Breast epithelium (tissue), 4 donors: ENCODE measurements around the gene MICAL2. TPM values are rescaled to one million over a fixed set of nuclear protein-coding genes. Genes with fewer than 3 reads are reported as not detected.

ENCODE experiments used
- DNase-seq, 2 donors: peaks; one replicate each; pipeline ENCODE4 v3.0.0-alpha.2; 2019; ENCODE audit warnings: low spot score in 2 of 2
- H3K27ac ChIP-seq, 2 donors: fragments of 200-600 bp; sonication (generic) in 1 of 2; one replicate each; pipeline ENCODE4 v1.5.1; 2016 to 2019; ENCODE audit warnings: mild to moderate bottlenecking in 1 of 2
- H3K27me3 ChIP-seq, 2 donors: fragments of 200-600 bp; sonication (generic) in 1 of 2; one replicate each; pipeline versions ENCODE4 v1.5.1 to v1.6.0; 2017 to 2019; ENCODE audit warnings: control low read depth in 1 of 2, mild to moderate bottlenecking in 1 of 2
- H3K36me3 ChIP-seq: fragments of 200-600 bp; one replicate; pipeline ENCODE4 v1.5.1; 2019
- H3K4me1 ChIP-seq, 2 donors: fragments of 200-600 bp; sonication (generic); one replicate each; pipeline ENCODE4 v1.5.1; 2016 to 2019; ENCODE audit warnings: control low read depth in 1 of 2
- H3K4me3 ChIP-seq, 3 donors: fragments of 200-600 bp; sonication (generic); 1 replicate in 2 of 3; 2 replicates in 1 of 3; pipeline ENCODE4 v1.5.1; 2016 to 2019; ENCODE audit warnings: mild to moderate bottlenecking in 3 of 3, moderate library complexity in 2 of 3
- H3K9me3 ChIP-seq, 2 donors: fragments of 200-600 bp; sonication (generic) in 1 of 2; one replicate each; pipeline ENCODE4 v1.5.1; 2016 to 2019; ENCODE audit warnings: control low read depth in 1 of 2
- CTCF ChIP-seq, 3 donors: fragments of 450-650 bp; IDR thresholded peaks; one replicate each; pipeline ENCODE4 v1.5.1; 2016 to 2017; ENCODE audit warnings: antibody characterized with exemption in 3 of 3, mild to moderate bottlenecking in 3 of 3, moderate library complexity in 3 of 3
- POLR2A ChIP-seq: fragments of 450-650 bp; IDR thresholded peaks from one replicate; pipeline ENCODE4 v1.6.1; 2016; ENCODE audit warnings: antibody characterized with exemption, mild to moderate bottlenecking, moderate library complexity
- POLR2AphosphoS5 ChIP-seq, 3 donors: sonication (generic); formaldehyde crosslinking; IDR thresholded peaks; one replicate each; pipeline ENCODE4 v1.6.1; 2017; ENCODE audit warnings: antibody characterized with exemption in 3 of 3
- intact Hi-C: fragments of 100-400 bp; cut with DNase I; formaldehyde crosslinking; loops from one replicate; pipeline ENCODE4 v1.15.1; 2023; ENCODE audit warnings: low total_unique reads
- total RNA-seq, 3 donors: library from RNA; depleted of rRNA; stranded (reverse); fragments of >200 nt; gene quantifications; one replicate each; pipeline ENCODE4 v1.1.0, GENCODE V29; 2016

Gene MICAL2
- total RNA-seq, 3 donors from 2014 or later = 30.9 to 52.4 (median 38.6) TPM

GRCh38 chr11:12173111-12173510 is 62.7 kb downstream of the MICAL2 start:
- no peak for DNase-seq
- Histone ChIP-seq H3K27me3 (no peaks in the 10 kb centered on the region), H3K4me3 (no peak overlapping the region), H3K36me3 (no peaks in the 10 kb centered on the region), H3K4me1 (no peaks in the 10 kb centered on the region), H3K9me3 (no peaks in the 10 kb centered on the region), H3K27ac (no peak overlapping the region)
- intact Hi-C loops = no loop called here
- TF ChIP-seq POLR2A = no peak
- no peak for TF ChIP-seq POLR2AphosphoS5 (IDR thresholded peaks at IDR 0.05)
- TF ChIP-seq CTCF (IDR thresholded peaks at IDR 0.05) = no peak

GRCh38 chr11:12174128-12174476 is 63.7 kb downstream of the MICAL2 start:
- intact Hi-C loops = no loop called here
- Histone ChIP-seq H3K4me1 (no peaks in the 10 kb centered on the region), H3K36me3 (no peaks in the 10 kb centered on the region), H3K9me3 (no peaks in the 10 kb centered on the region), H3K4me3 (no peak overlapping the region), H3K27ac (no peak overlapping the region), H3K27me3 (no peaks in the 10 kb centered on the region)
- DNase-seq = no peak
- TF ChIP-seq POLR2A = no peak
- TF ChIP-seq POLR2AphosphoS5 (IDR thresholded peaks at IDR 0.05) = no peak
- TF ChIP-seq CTCF (IDR thresholded peaks at IDR 0.05) = no peak

- no peak for TF ChIP-seq POLR2AphosphoS5 (IDR thresholded peaks at IDR 0.05)
- no peak overlapping the region for H3K4me3 ChIP-seq
- H3K9me3 ChIP-seq = no peaks in the 10 kb centered on the region
- H3K27ac ChIP-seq = no peak overlapping the region
- DNase-seq = no peak
- H3K27me3 ChIP-seq = no peaks in the 10 kb centered on the region
- H3K4me1 ChIP-seq = no peaks in the 10 kb centered on the region
- H3K36me3 ChIP-seq = no peaks in the 10 kb centered on the region
- intact Hi-C loops = no loop called here
Observed at GRCh38 chr11:12174477-12175143, 64.2 kb downstream of the MICAL2 start.

- Histone ChIP-seq H3K4me3 (no peak overlapping the region), H3K4me1 (no peaks in the 10 kb centered on the region), H3K27ac (no peak overlapping the region), H3K36me3 (no peaks in the 10 kb centered on the region), H3K27me3 (no peaks in the 10 kb centered on the region), H3K9me3 (no peaks in the 10 kb centered on the region)
- no peak for DNase-seq
- intact Hi-C loops = no loop called here
- TF ChIP-seq CTCF (IDR thresholded peaks at IDR 0.05) (no peak), POLR2A (no peak), POLR2AphosphoS5 (IDR thresholded peaks at IDR 0.05) (no peak)
Observed at GRCh38 chr11:12175694-12176241, 65.4 kb downstream of the MICAL2 start.

GRCh38 chr11:12176410-12176809 is 66.0 kb downstream of the MICAL2 start:
- Histone ChIP-seq H3K9me3 (no peaks in the 10 kb centered on the region), H3K27ac (no peak overlapping the region), H3K4me3 (no peak overlapping the region), H3K4me1 (no peaks in the 10 kb centered on the region), H3K36me3 (no peaks in the 10 kb centered on the region), H3K27me3 (no peaks in the 10 kb centered on the region)
- intact Hi-C loops = no loop called here
- DNase-seq = no peak
- TF ChIP-seq CTCF (IDR thresholded peaks at IDR 0.05) = no peak
- no peak for TF ChIP-seq POLR2A
- no peak for TF ChIP-seq POLR2AphosphoS5 (IDR thresholded peaks at IDR 0.05)
